CD1c-positive myeloid dendritic cell (primary cell): Measurements from ENCODE around the gene GPR153.

Source experiments
- DNase-seq: peaks from one replicate; pipeline ENCODE4 v3.0.0-alpha.2; 2016; ENCODE audit errors: extremely low spot score

Gene GPR153

GRCh38 chr1:6248932-6249738, 11.8 kb downstream of the GPR153 start:
- DNase-seq, result peak; percentile 43

- no peak for DNase-seq
Observed at GRCh38 chr1:6248161-6248776, 12.6 kb downstream of the GPR153 start.

DNA sequence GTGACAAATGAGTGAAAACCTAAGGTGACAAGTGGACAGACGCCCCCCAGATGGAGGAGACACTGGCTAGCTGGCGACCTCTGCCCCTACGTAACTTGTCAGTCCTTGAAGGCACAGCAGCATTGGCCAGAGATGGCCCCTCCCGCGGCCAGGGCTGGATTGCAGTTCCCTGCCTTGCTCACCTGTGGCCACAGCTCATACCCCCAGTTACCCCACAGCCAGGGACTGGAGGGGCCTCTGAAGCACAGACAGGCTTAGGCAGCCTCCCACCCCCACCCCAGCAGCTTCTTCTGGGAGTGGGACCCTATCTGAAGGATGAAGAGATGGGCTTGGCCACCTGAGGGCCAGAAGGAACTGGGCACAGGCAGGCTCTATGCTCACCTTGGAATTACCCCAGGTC, 13.2 kb downstream of the GPR153 start:
- no peak for DNase-seq

- DNase-seq, result peak; percentile 84
Observed at GRCh38 chr1:6246497-6247467, 14.1 kb downstream of the GPR153 start.

DNA sequence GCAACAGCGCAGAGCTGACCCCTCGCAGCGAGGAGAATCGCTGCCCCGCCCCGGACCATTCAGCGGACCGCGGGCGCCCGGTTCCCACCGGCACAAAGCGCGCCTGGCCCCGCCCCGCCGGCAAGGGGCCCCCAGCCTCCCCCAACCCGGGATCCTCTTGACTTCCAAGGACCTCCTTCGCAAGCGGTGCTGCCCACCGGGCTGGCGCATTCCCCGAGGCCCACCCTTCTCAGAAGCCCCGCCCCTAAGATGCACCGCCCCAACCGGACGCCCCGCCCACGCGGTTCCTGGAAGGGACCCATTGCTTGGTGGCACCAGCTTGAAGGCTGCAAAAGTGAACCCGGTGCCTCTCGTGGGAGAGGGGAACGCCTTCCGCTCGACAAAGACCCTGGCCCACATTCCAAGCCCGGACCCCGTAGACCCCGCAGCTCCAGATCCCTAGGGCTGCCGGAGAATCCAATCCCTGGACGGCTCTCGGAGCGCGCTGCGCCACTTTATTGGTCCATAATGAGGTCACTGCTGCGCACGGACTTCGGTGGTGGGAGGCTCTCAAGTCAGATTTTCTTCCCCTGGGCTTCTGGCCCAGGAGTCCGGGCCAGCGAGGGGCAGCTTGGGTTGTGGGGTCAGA, 14.9 kb downstream of the GPR153 start:
- no peak for DNase-seq

GRCh38 chr1:6245086-6245868, 15.6 kb downstream of the GPR153 start:
- peak; percentile 91 for DNase-seq

GRCh38 chr1:6244401-6245049, 16.4 kb downstream of the GPR153 start:
- DNase-seq, result no peak

GRCh38 chr1:6243993-6244392, 16.9 kb downstream of the GPR153 start, which contains the start of gene HES3:
HES3 (plus strand) TSS chr1:6244179; CDS start chr1:6244366, 187 bp downstream.
- no peak for DNase-seq

DNA sequence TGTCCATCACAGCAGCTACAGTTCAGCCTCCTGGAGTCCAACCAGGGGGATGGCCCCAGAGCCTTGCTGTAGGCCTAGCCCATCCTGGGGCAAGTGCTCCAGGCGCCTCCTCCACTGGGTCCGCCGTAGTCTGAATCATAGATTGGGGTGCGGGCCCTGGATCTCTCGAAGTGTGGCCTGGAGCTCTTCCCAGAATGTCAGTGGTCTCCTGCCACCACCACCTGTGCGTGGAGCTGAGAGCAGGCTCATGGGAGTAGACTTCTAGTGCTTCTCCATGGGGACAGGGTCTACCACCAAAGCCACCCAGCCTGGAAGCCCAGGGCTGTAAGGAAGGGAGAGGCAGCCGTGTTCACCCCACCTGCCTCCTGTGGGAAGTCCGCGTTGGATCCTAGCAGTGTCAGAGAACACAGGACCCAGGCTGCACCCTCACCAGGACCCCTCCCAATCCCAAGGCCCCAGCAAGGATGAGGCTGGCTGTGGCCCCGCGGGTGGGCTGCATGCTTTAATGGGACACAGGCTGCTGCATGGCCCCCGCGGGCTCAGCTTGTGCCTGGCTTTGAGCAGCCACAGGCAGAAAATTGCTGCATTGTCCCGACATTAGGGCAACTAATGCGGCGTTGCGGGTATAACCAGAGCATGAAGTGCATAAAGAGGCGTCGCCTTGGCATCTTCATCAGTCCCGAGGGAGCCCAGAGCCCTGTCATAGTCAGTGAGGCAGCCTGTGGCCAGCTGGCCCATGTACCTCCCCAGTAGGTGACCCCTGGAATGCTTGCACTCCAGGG, 17.7 kb downstream of the GPR153 start:
- DNase-seq, result no peak

- DNase-seq, result no peak
Observed at GRCh38 chr1:6241887-6242740, 18.8 kb downstream of the GPR153 start.

- no peak for DNase-seq
Observed at GRCh38 chr1:6241107-6241886, 19.6 kb downstream of the GPR153 start.

DNA sequence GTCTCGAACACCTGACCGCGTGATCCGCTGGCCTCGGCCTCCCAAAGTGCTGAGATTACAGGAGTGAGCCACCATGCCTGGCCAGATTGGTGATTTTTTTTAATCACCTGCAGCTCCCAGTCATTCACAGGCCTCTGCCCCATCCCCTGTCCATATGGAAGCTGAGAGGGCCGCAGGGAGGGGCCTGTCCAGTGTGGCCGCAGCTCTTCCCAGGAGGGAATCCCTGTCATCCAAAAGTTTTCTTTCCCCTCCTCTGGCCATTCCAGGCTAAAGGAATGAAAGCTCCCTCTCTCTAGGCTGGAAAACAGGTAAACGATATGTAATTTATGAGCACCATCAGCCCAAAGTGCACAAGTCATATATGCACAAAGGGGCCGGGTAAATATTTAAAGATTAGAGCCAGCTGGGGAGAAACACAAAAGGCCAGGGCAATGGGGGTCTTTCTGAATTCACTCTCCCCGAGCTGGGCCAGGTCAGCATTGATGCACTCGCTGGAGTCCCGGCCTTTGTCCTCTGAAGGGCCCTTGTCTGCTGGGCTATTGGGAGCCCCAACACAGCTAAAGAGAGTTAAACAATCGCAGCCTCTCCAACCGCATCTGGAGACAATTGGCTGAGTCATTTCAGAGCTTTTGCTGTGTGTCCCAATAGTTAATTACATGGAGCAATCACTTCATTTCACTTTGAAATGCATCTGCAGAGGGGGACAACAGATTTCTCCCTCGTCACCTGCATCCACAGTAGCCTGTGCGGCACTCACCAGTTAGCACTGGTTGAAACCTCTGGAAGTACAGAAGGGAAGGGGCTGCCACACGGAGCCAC, 20.7 kb downstream of the GPR153 start:
- DNase-seq, result no peak

DNA sequence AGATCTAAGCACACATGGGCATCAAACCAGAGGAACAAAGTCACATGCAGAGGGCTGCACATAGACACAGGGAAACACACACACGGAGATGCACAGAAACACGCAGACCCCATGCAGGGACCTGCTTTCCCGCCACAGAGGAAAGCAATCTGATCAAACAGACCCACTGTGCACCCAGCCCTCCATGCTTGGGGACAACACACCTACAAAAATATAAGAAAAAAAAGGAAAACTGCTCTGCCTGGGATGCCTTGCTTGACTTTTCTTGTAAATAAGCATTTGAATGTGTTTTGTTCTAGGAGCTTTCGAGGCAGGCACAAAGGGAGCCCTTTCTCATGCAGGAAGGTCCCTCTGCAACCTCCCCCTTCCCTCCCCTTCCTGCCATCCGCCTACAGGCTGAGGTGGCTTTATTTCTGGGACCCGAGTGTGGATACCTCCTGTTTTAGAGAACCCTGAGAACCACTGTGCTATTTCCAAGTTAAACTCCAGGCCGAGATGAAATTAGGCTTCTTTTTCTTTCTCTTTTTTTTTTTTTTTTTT, 21.6 kb downstream of the GPR153 start:
- DNase-seq, result no peak

DNA sequence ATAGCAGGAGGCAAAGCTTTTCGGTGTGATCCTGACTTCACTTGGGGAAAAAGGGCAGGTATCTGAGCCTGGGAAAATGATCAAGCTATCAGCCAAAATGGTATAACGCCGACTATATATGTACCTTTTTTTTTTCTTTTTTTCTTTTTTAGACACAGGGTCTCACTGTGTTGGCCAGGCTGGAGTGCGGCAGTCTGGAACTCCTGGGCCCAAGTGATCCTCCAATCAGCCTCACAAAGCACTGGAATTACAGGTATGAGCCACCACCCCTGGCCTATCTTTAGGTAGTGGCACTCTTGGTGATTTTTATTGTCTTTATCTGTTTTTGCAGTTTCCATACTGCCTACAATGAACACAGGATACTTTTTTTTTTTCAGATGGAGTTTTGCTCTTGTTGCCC, 23.8 kb downstream of the GPR153 start:
- DNase-seq, result no peak

- DNase-seq, result no peak
Observed at GRCh38 chr1:6235296-6235677, 25.6 kb downstream of the GPR153 start.

DNA sequence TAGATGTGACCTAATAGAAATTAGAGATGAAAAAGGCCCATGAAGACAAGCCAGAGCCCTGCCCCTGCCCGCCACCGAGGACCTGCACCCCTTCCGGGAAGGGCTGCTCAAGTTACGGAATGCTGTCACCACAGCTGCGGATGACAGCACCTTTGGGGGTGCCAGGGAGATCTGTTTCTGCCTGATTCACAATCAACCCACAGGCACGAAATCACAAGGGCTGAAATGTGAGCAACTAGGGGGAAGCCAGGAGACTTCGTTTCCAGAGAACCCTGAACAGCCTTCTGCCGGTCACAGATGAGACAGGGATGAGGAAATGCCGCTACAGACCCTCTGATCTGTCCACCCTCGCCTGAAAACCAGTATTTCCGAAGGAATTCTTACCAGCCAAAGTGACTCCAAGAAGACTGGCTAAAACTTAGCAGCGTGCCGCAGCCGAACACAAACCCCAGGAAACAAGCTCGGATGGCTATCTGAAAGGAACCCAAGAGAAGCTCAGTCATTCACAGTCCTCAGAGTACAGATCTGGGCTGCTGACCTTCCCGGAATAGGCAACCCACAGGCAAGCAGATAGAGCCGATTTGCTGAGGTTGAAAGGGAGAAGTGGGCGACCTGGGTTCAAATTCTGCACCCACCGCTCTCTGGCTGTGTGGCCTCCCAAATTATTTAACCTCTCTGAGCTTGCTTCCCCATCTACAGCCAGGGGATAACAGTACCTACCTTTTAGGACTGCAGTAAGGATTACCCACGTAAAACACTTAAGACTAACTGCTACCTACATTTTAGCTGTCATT, 26.2 kb downstream of the GPR153 start:
- DNase-seq, result no peak
